Spleen (tissue), 7 donors: ENCODE results near the gene ELAVL2.

Source experiments
- CTCF ChIP-seq, 11 experiments: fragments of 200-600 bp in 7 of 11; fragments of 450-650 bp in 4 of 11; sonication (generic) in 4 of 11; IDR thresholded peaks in 8 of 11; conservative IDR thresholded peaks in 3 of 11; 1 replicate in 7 of 11; 2 replicates in 4 of 11; pipeline versions ENCODE4 v1.4.0 to v1.8.0; 2016 to 2021; ENCODE audit warnings: antibody characterized with exemption in 11 of 11, inconsistent platforms in 4 of 11, mild to moderate bottlenecking in 1 of 11
- POLR2A ChIP-seq, 3 donors: fragments of 450-650 bp; IDR thresholded peaks; one replicate each; pipeline ENCODE4 v1.5.1; 2017; ENCODE audit warnings: antibody characterized with exemption in 3 of 3, mild to moderate bottlenecking in 1 of 3
- POLR2AphosphoS5 ChIP-seq, 3 donors: sonication (generic); formaldehyde crosslinking; IDR thresholded peaks; one replicate each; pipeline ENCODE4 v1.5.1; 2017; ENCODE audit warnings: antibody characterized with exemption in 3 of 3
- donor health status: DM: no; HTN: no; CAD: no; lungs with moderate emphysema.
- donor health status: DM: no; HTN: no; CAD: no.
- donor health status: DM: no; HTN: no; CAD: no.

- no peak for TF ChIP-seq CTCF (IDR thresholded peaks at IDR 0.05 in 8 of 11, conservative IDR thresholded peaks at IDR 0.05 in 3 of 11)
- no peak for TF ChIP-seq POLR2A (IDR thresholded peaks at IDR 0.05)
- no peak for TF ChIP-seq POLR2AphosphoS5 (IDR thresholded peaks at IDR 0.05)
Observed at GRCh38 chr9:23695572-23695971, 130.5 kb downstream of the ELAVL2 start.
